Inferior parietal cortex (tissue), 1 donor: Measurements from ENCODE around the gene SPATA22.
"Not testable (repeated sequence)": the region's sequence is repeated elsewhere in the genome, so short reads cannot be mapped to it uniquely, and the experiment has no call there.

Source experiments
- DNase-seq: peaks from one replicate; pipeline ENCODE4 v3.0.0-alpha.2; 2016; ENCODE audit errors: extremely low spot score

Gene SPATA22, protein sequence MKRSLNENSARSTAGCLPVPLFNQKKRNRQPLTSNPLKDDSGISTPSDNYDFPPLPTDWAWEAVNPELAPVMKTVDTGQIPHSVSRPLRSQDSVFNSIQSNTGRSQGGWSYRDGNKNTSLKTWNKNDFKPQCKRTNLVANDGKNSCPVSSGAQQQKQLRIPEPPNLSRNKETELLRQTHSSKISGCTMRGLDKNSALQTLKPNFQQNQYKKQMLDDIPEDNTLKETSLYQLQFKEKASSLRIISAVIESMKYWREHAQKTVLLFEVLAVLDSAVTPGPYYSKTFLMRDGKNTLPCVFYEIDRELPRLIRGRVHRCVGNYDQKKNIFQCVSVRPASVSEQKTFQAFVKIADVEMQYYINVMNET

DNA sequence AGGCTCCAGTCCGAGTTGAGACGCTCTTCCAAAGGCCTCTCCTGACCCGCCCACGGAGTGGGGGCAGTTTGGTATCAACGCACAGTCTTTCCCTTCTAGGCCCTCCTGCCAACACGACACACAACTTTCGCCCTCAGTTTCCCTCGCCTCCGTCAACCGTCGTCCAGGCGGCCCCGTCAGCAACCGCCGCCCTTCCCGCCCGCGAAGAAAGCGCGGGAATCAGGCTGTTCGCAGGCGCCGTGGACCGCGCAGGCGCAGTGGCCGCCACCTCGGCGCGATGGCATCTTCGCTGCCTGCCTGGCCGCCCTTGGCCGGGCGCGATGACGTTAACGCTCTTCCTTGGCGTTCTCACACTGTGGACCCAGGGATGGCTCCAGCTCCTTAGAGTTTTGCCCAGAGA is at the start of gene SPATA22:
Gene SPATA22 (minus strand): TSS at position 221 of the 400 bp plus-strand sequence. CDS start 2,494 bp downstream, outside the sequence.
- no peak for DNase-seq

DNA sequence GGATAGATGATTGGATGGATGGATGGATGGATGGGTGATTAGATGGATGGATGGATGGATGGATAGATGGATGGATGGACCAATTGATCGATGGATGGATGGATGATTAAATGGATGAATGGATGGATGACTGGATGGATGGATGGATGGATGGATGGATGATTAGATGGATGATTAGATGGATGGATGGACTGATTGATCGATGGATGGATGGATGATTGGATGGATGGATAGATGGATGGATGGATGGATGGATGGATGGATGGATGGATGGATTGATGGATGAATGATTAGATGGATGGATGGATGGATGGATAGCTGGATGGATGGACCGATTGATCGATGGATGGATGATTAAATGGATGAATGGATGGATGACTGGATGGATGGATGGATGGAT is 47.9 kb upstream of the SPATA22 start:
- DNase-seq = not testable (repeated sequence)

DNA sequence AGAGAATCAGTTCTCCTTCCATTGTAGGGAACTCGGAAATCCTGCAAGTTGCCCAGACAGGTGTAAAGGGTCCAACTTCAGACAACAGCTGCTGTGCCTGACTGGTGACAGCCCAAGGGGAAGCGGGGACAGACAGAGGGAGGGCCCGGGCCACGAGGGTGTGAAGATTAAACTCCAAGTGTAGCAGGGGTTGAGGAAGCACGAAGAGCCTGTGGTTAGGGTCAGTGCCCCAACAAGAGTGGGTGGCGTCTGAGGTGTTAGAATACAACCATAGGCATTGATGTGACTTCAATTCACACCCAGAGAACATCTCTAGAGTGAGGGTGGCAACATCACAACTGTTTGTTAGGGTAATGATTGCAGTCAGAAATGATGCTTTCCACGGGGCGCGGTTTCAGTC is 43.3 kb upstream of the SPATA22 start:
- DNase-seq = no peak

DNA sequence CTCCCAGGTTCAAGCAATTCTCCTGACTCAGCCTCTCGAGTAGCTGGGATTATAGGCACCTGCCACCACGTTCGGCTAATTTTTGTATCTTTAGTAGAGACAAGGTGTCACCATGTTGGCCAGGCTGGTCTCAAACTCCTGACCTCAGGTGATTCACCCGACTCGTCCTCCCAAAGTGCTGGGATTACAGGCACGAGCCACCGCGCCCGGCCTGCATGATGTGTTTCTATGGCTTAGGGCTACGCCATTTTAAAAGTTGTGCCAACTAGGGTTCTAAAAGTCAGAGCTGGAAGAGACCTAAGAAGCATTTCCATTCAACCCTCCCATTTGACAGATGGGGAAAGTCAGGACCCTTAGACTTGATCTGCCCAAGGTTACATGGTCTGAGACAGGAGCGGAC is 42.5 kb upstream of the SPATA22 start:
- not testable (repeated sequence) for DNase-seq

DNA sequence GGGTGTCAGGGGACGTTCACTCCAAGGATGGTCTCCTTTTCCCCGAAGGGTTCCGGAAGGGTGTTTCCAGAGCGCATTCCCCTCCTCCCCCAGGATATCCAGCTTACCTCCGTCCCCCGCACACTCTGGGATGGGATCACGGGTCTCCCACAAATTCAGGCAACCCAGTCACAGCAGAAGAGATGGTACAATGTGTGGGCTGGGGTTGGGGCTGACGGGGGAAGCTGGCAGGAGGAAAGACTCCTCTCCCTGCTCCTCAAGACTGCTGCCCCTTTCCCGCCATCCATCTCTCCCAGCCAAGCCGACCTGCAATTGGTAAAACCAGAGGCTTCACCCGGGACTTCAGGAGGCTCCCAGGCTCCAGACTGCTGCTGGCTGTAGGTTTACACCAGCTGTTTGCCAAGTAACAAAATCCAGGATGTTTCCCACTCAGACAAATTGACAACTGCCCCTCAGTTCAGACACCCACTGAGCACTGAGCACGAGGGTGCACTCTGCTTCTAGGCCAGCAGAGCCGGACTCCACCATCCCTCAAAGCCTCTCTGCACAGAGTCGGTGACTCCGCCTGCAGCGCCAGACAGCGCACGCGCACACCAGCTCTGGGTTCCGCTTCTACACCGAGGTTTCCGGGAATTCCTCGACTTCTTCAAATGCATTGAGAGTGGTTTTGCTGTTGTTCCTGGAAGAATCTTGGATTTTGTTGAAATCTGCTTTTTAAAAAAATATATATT is 41.9 kb upstream of the SPATA22 start:
- DNase-seq = no peak

DNA sequence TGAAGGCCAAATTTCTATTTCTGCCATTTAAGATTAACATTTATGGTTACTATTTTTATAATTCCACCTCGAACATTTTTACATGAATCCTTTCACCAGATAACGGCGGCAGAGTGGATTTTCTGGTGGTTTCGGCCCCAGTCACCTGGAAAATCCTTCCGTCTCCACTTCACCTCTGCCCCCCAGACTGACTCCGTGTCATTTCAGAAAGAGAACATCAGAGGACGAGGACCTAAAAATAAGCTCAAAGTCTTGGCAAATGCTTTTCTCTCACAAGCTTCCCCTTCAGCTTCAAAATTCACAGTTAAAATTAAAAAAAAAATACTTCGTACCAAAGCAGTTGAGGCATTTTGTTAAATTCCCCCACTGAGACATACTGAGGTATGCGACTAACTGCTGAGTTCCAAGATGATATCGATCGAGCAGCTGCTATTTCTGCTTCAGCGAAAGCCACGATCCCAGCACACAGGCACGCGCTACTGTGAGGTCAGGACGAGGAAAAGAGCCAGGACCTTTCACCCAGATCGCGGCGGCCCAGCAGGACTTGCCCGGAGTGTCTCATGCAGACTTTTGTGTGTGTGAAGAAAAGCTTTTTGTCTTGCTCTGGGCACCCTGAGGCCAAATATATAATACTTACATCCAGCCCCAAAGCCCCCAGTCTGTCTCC is 41.0 kb upstream of the SPATA22 start:
- peak; percentile 79 for DNase-seq

DNA sequence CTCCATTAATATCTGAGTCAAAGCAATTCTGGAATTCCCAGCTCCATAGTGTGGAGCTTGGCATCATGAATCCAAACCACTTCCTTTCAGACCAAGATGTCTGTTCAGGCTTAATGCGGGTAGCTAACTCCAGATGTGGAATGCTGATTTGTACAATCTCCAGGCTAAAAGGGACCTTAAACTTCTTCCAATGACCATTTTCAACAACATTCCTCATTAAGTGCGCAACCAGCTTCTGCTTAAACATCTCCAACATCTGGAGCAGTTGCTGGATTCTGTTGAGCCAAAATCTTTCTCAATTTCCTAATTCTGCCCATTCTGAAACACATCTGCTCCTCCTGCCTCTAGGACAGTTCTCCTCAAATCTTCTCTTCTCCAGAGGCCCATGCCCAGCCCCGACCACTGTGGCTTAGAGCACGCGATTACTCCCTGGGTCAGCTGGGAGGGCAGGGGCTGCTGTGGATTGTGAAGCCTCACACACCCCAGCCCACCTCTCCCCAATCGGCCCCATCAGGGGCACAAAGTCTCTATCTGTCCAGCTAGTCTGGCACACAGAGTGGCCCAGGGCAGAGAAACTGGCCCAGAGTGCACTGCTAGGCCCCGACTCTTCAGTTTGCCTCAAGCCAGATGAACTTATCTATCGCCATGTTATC is 40.4 kb upstream of the SPATA22 start:
- no peak for DNase-seq

DNA sequence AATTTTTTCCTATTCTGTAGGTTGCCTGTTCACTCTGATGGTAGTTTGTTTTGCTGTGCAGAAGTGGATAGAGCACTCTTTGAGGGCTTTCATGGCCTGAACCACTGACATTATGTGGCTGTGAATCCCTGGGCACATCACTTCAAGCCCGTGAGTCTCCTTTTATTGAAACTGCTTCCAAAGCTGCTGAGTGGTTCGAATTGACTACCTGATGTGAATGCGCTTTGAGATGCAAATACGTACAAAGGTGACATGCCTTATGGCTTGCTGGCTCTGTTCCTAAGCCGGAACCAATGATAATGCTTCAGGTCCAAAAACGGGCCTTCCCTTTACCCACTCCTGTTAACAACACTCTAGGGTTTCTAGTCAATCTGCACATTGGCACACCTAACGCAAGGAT is 38.5 kb upstream of the SPATA22 start:
- no peak for DNase-seq

DNA sequence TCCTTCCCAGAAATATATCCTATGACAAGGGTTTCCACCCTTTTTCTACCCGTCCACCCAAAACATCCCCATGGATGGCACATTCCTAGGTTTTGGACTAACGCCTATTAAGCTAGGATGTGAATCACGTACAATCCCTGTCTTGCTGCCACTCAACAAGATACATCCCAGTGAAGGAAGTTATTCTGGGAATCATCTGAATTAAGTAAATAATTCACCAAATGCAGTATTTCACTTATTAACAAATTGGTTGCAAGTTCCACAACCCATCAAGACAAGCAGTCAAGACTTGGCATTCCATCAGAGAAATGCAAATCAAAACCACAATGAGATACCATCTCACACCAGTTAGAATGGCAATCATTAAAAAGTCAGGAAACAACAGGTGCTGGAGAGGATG is 36.2 kb upstream of the SPATA22 start:
- DNase-seq = no peak

DNA sequence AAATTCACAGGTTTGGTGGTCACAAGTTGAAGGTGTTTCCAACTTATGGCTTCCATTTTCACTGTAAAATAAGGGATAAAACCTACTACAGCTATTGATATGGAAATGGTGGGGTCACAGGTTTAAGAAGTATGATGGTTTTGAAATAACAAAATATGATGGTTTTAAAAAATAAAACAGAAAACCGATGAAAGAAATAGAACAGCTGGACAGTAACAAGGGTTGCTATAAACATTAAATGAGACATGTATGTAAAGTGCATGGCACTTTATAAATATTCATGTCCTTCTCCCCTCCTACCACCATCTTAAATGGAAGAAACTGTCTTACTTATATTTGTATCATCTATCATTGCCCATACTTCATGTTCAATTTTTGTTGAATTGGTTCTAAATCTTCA is 35.5 kb upstream of the SPATA22 start:
- DNase-seq = no peak

DNA sequence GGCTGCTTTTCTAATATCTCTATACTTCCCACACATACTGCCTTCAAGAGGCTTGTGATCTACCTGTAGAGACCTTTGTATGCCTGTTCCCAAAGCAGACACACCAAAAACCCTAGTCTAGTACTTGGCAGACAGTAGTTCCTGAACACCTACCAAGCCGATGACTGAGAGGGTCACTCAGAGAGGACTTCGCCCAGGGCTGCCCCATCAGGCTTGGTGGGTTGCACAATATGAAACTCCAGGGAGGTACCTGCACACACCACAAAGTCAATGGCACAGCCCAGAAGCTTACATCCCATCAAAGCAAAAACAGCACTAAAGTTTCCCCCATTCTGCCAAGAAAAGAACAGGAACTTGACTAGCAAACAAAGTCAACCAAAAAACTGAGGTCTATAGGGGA is 34.4 kb upstream of the SPATA22 start:
- DNase-seq = no peak

DNA sequence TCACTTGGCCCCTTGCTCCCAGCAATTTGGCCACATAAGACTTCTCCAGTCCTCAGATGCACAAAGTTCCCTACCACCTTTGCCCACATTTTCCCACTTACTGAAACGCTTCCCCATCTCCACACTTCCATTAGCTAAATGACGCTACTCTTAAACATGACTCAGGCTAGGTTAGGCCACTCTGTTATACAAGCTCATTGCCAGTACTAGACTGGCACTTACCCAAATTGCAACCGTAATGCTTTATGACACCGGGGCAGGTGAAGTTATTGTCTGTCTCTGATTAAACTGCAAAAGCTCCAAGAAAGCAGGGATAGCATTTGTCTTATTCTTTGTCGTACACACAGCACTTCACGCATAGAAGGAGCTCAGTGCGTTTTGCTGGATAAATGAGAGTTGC is 33.4 kb upstream of the SPATA22 start:
- DNase-seq = no peak

DNA sequence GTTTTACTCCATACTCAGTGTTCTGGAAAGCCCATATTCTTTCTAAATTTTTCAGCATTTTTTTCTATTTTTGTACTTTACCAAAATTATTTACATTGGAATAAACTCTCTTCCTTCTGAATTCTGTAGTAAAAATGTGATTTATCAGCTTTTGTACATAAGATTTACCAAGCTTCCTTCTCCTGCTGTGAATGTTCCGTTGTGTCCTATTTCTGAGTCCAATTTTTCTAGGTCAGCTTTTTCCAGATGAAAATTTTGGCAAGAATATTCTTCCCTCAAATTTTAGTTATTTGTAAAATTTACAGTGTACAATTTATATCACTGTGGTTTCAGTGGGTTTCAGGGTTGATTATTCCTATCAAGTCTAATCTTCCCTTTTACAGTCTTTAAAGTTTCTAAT is 31.7 kb upstream of the SPATA22 start:
- no peak for DNase-seq

DNA sequence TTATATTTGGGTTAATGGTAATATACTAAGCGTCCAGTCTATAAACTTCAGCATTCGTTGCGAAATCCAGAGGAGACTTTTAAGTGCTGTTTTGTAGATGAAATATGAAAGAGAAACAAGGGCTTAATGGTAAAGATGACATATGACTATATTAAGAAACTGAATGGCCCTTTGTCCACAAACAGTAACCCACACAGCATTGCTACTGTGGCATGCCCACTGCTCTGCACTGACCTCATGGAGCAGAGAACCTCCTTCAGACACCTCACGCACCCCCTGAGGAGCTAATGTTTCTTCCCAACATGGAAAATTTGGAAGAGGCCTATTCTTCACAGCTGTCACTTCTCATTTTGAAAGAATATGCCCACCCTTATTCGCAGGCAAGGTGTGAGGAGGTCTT is 30.8 kb upstream of the SPATA22 start:
- DNase-seq = peak; percentile 64

DNA sequence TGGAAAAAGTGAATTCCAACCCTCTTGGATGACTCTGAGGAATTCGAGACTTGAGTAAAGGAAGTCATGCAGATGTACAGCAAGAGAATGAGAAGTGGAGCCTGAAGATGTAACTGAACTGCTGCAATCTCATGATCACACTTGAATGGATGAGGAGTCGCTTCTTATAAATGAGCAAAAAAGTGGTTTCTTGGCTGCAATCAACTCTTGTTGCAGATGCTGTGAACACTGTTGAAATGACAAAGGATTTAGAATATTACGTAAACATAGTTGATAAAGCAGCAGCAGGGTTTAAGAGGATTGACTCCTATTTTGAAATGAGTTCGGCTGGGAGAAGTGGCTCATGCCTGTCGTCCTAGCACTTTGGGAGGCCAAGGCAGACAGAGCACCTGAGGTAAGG is 29.7 kb upstream of the SPATA22 start:
- no peak for DNase-seq

DNA sequence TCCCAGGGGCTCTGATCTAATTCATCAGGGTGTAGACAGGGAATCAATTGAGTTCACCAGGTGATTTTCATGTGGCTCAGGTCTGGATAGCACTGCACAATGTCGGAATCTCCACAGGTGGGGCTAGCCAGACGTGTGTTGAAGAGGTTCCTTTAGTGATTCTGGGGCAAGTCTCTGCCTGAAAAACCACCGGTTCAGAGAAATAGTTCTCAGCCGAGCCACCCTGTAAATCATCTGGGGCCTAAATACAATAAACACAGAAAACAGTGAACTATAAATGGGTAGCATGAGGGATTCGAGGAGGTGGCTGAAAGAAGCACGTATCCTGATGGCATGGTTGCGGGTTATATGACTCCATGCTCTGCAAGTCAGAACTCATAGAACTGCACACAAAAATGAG is 25.5 kb upstream of the SPATA22 start:
- no peak for DNase-seq

DNA sequence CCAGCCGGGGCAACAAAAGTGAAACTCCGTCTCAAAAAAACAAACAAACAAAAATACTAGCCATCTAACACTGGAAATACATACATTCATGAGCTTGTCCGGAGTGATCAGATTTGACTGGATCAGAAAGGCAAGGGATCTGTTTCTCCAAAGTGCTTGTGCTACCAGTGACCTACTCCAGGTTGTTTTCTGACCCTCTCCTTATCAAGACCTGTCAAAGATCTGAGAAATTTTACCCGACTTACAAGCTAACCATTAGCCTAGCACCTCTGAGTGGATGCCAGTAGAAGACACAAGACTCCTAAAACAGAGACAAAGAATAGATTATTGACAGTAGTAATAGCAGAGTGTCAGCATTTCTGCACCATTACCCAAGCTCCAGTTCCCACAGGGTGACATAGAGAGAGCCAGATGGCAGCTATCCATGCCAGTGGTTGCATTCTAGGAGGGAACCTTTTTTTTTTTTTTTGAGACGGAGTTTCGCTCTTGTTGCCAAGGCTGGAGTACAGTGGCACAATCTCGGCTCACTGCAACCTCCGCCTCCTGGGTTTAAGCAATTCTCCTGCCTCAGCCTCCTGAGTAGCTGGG is 14.0 kb upstream of the SPATA22 start:
- no peak for DNase-seq

DNA sequence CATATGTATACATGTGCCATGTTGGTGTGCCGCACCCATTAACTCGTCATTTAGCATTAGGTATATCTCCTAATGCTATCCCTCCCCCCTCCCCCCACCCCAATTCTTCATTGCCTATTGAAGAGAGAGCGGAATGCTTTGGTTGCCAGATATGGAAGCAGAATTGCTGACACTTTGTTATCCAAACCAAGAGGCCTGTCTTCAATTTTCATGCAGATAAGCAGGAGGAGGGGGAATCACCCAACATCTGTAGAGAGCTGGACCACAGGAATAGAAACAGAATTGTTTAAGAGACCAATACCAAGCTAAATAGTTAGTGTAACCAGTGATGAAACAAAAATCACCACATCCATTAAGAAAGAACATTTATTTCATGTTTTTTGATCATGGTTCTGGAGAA is 11.2 kb upstream of the SPATA22 start:
- no peak for DNase-seq

DNA sequence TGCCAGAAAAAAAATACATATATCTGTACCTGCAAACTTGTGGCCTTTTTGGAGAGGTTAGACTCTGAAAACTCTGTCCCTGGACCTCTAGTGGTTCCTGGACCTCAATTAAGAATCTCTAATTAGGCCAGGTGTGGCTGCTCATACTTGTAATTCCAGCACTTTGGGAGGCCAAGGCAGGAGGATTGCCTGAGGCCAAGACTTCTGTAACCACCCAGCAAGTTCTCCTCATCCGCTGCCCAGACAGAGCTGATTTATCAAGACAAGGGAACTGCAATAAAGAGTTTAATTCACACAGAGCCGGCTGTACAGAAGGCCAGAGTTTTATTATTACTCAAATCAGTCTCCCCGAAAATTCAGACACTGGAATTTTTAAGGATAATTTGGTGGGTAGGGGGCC is 8.4 kb upstream of the SPATA22 start:
- no peak for DNase-seq

DNA sequence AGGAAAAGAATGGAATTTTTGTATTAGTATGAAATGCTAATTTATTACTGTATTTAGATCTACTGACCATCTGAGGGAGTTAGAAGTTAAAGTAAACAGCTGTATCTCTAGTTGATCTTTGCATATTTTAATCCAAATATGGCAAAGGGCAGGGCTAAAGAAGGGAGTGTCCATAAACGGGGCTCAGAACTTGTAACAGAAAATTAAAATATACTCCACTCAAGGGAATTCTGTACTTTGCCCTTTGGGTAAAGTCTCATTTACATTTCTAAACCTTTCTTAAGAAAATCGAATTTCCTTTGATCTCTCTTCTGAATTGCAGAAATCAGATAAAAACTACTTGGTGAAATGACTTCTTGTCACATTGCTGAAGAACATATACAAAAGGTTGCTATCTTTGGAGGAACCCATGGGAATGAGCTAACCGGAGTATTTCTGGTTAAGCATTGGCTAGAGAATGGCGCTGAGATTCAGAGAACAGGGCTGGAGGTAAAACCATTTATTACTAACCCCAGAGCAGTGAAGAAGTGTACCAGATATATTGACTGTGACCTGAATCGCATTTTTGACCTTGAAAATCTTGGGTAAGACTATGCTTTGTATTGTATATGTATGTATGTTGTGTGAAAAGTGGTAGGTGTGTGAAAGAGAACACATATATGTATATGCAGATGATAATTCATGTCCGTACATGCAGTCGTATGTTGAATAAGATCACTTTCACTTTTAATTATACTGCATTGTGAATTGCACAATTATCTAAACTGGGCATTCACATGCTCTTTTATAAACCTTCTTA is 4.4 kb upstream of the SPATA22 start, which contains the start of gene ASPA:
Gene ASPA (plus strand): TSS at position 186 of the 799 bp plus-strand sequence. CDS start 163 bp downstream, at position 349.
- peak; percentile 53 for DNase-seq

DNA sequence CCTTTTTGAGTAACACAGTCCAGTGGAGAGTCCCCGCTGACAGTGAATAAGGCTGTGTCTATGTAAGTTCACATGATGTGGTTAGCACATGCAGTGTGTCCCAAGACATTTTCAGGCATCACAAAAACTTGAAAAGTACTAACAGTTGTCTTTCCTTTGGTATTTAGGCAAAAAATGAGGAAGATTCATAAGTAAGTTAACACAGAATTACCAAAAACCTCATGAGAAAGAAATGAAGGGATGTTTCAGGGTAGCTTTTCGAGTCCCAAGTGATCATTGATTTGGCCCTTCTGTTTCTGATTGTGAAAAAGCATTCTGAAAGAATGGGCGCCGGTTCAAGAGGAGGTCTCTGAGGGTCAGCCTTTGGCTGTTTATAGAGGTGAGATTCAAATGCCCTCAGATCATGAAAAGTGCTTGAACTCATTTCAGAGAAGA is 3.6 kb upstream of the SPATA22 start:
- peak; percentile 44 for DNase-seq
